NCI-H1436 treated with DMSO at 0.1 percent for 48 hours (cell line): Measurements from ENCODE around the gene PFKL.
"Not testable (repeated sequence)": the region's sequence is repeated elsewhere in the genome, so short reads cannot be mapped to it uniquely, and the experiment has no call there.

Experiments
- DNase-seq: peaks from one replicate; lab custom pipeline; 2025; lab: John Stamatoyannopoulos, UW

PFKL gene

GRCh38 chr21:44279354-44280260 is 20.2 kb upstream of the PFKL start:
- DNase-seq, result peak; percentile 80

GRCh38 chr21:44281801-44282200 is 18.1 kb upstream of the PFKL start:
- no peak for DNase-seq

- no peak for DNase-seq
Observed at GRCh38 chr21:44282370-44282769, 17.5 kb upstream of the PFKL start.

- not testable (repeated sequence) for DNase-seq
Observed at GRCh38 chr21:44283211-44283785, 16.6 kb upstream of the PFKL start.

GRCh38 chr21:44283948-44284347 is 15.9 kb upstream of the PFKL start:
- no peak for DNase-seq

- no peak for DNase-seq
Observed at GRCh38 chr21:44285138-44285992, 14.5 kb upstream of the PFKL start, which contains the start of gene AIRE. AIRE (plus strand) TSS chr21:44285876; CDS start chr21:44286007, 131 bp downstream.

GRCh38 chr21:44286086-44286715 is 13.7 kb upstream of the PFKL start:
- DNase-seq, result no peak

GRCh38 chr21:44286716-44287632 is 12.9 kb upstream of the PFKL start:
- DNase-seq, result no peak

GRCh38 chr21:44288251-44289110 is 11.4 kb upstream of the PFKL start:
- no peak for DNase-seq

GRCh38 chr21:44289381-44290010 is 10.4 kb upstream of the PFKL start:
- no peak for DNase-seq

- DNase-seq, result no peak
Observed at GRCh38 chr21:44290327-44291077, 9.4 kb upstream of the PFKL start.

GRCh38 chr21:44291078-44291935 is 8.5 kb upstream of the PFKL start:
- DNase-seq, result no peak

GRCh38 chr21:44291936-44292811 is 7.7 kb upstream of the PFKL start:
- no peak for DNase-seq

- DNase-seq, result no peak
Observed at GRCh38 chr21:44292812-44293195, 7.0 kb upstream of the PFKL start.

GRCh38 chr21:44293551-44294231 is 6.2 kb upstream of the PFKL start:
- DNase-seq, result no peak
